ENCODE data around the gene CNBD2.

Gene CNBD2

DNA sequence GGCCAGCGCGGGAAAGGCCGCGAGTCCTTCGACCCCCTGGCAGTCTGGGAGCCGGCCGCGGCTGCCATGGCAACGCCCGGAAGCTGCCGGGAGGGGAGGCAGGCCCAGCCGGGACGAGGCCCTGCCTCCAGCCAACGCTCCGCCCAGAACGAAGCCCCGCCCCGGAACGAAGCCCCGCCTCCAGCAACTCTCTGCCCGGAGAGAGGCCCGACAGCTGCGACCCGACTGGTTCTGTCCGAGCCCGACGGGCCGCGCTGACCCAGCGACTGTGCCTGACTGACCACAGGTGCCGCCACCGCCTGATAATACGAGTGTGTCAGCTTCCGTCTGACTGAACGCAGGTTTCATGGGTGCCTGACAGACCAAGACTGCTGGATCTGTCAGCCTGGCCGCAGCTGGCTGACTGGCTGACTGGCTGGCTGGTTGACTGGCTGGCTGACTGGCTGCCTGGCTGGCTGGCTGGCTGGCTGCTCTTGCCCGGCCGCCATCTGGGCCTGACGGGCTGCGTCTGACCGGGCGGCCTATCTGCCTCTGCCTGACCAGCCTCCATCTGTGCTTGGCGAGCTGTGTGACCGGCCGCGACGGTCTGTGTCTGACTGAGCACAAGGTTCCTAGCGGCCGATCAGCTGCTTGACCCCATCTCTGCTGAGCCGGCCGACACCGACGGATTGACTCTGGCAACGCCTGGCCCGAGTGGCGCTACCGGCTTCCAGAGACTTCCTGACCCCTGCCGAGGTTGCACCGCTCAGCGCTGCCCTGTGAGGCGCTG lies 96.5 kb downstream of the CNBD2 start (continued):
- TF ChIP-seq ZNF76 (tag by site-specific recombination; IDR thresholded peaks at IDR 0.05; ENCODE audit: borderline replicate concordance, low read depth): peak; percentile 77
- TF ChIP-seq OSR2 (tag by site-specific recombination; IDR thresholded peaks at IDR 0.05): peak; percentile 65
- TF ChIP-seq ZFP41 (tag by site-specific recombination; IDR thresholded peaks at IDR 0.05; ENCODE audit: borderline replicate concordance): no peak
- peak; percentile 83 for TF ChIP-seq SP3 (tag by site-specific recombination; IDR thresholded peaks at IDR 0.05)
- TF ChIP-seq ZNF391 (tag by site-specific recombination; IDR thresholded peaks at IDR 0.05; ENCODE audit: borderline replicate concordance, low read depth): 0 out of 2 replicates have a peak, but pooled peaks have one; percentile 2
- peak; percentile 92; the same call in 1 of the 2 replicates for TF ChIP-seq GLIS2 (tag by site-specific recombination; IDR thresholded peaks at IDR 0.05)
- no peak for TF ChIP-seq ZNF623 (tag by site-specific recombination; IDR thresholded peaks at IDR 0.05)
- no peak for TF ChIP-seq ZFP69B (tag by site-specific recombination; IDR thresholded peaks at IDR 0.05)
- 0 out of 2 replicates have a peak, but pooled peaks have one; percentile 51 for TF ChIP-seq ZNF777 (tag by site-specific recombination; IDR thresholded peaks at IDR 0.05; ENCODE audit: borderline replicate concordance)
- no peak for TF ChIP-seq ZNF624 (tag by site-specific recombination; IDR thresholded peaks at IDR 0.05)

- POLR2A ChIA-PET: interaction anchor here (1.1 kb wide), 1 partner anchor 10 kb away, joined by 7 read pairs; no protein-coding TSS in a partner anchor
- Histone ChIP-seq H3K27ac (ENCODE audit: extremely low read depth, low read depth, low read length) (no peak overlapping the region), H3K4me3 (ENCODE audit: low read depth, low read length) (no peak overlapping the region), H3K4me1 (ENCODE audit: control insufficient read depth, insufficient read depth, low read length) (no peaks in the 10 kb centered on the region), H3K9me3 (ENCODE audit: control insufficient read depth, insufficient read depth, low read depth, low read length) (no peaks in the 10 kb centered on the region), H3K36me3 (ENCODE audit: control insufficient read depth in 2 of 2, insufficient read depth in 1 of 2, low read length in 2 of 2) (no peaks in the 10 kb centered on the region)
- TF ChIP-seq, protein P1, sequence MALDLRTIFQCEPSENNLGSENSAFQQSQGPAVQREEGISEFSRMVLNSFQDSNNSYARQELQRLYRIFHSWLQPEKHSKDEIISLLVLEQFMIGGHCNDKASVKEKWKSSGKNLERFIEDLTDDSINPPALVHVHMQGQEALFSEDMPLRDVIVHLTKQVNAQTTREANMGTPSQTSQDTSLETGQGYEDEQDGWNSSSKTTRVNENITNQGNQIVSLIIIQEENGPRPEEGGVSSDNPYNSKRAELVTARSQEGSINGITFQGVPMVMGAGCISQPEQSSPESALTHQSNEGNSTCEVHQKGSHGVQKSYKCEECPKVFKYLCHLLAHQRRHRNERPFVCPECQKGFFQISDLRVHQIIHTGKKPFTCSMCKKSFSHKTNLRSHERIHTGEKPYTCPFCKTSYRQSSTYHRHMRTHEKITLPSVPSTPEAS (tag by site-specific recombination; IDR thresholded peaks at IDR 0.05): no peak
- TF ChIP-seq ZSCAN16 (tag by site-specific recombination; IDR thresholded peaks at IDR 0.05) (no peak), ZNF174 (tag by site-specific recombination; IDR thresholded peaks at IDR 0.05) (no peak), ZNF16 (tag by site-specific recombination; IDR thresholded peaks at IDR 0.05; ENCODE audit: low read depth) (no peak), ZBTB21 (tag by site-specific recombination; IDR thresholded peaks at IDR 0.05) (no peak), FEZF1 (tag by site-specific recombination; IDR thresholded peaks at IDR 0.05) (no peak), SALL2 (tag by site-specific recombination; IDR thresholded peaks at IDR 0.05; ENCODE audit: borderline replicate concordance) (no peak), ZNF658 (tag by site-specific recombination; IDR thresholded peaks at IDR 0.05) (no peak), ZNF239 (tag by site-specific recombination; IDR thresholded peaks at IDR 0.05) (no peak), ZNF433 (tag by site-specific recombination; IDR thresholded peaks at IDR 0.05; ENCODE audit: low read depth) (no peak), ZNF843 (tag by site-specific recombination; IDR thresholded peaks at IDR 0.05) (no peak), ZIC2 (tag by site-specific recombination; IDR thresholded peaks at IDR 0.05) (no peak), ZNF626 (tag by site-specific recombination; IDR thresholded peaks at IDR 0.05) (no peak), ZNF23 (tag by site-specific recombination; IDR thresholded peaks at IDR 0.05; ENCODE audit: borderline replicate concordance) (no peak), ZNF521 (tag by site-specific recombination; IDR thresholded peaks at IDR 0.05) (no peak), ZNF830 (tag by site-specific recombination; IDR thresholded peaks at IDR 0.05; ENCODE audit: low read depth) (no peak), ZBTB17 (tag by site-specific recombination; IDR thresholded peaks at IDR 0.05) (no peak)
- TF ChIP-seq, protein P2, sequence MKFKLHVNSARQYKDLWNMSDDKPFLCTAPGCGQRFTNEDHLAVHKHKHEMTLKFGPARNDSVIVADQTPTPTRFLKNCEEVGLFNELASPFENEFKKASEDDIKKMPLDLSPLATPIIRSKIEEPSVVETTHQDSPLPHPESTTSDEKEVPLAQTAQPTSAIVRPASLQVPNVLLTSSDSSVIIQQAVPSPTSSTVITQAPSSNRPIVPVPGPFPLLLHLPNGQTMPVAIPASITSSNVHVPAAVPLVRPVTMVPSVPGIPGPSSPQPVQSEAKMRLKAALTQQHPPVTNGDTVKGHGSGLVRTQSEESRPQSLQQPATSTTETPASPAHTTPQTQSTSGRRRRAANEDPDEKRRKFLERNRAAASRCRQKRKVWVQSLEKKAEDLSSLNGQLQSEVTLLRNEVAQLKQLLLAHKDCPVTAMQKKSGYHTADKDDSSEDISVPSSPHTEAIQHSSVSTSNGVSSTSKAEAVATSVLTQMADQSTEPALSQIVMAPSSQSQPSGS (tag by site-specific recombination; IDR thresholded peaks at IDR 0.05; ENCODE audit: low read depth): no peak
- CTCF ChIA-PET: no interaction called here
Measured at GRCh38 chr20:36065427-36065998, 97.1 kb downstream of the CNBD2 start.
